Measurements from ENCODE around the gene LRRFIP1.

LRRFIP1 gene

GRCh38 chr2:237691029-237691907 is 63.9 kb downstream of the LRRFIP1 start:
- DNase-seq: no peak

- DNase-seq: peak; percentile 87 to 98
Observed at GRCh38 chr2:237691908-237692600, 64.7 kb downstream of the LRRFIP1 start.

- DNase-seq: no peak
Observed at GRCh38 chr2:237692601-237693290, 65.4 kb downstream of the LRRFIP1 start.

GRCh38 chr2:237693291-237693994 is 66.1 kb downstream of the LRRFIP1 start:
- DNase-seq: peak in 1 of 2 donors; percentile 56

GRCh38 chr2:237694415-237695194 is 67.2 kb downstream of the LRRFIP1 start:
- peak; percentile 64 to 70 for DNase-seq

- DNase-seq: peak; percentile 81 to 86
Observed at GRCh38 chr2:237695201-237695780, 67.9 kb downstream of the LRRFIP1 start.

GRCh38 chr2:237696461-237696860 is 69.1 kb downstream of the LRRFIP1 start:
- peak in 1 of 2 donors; percentile 39 for DNase-seq

GRCh38 chr2:237697586-237698357 is 70.4 kb downstream of the LRRFIP1 start:
- DNase-seq: no peak

GRCh38 chr2:237698358-237698694 is 70.9 kb downstream of the LRRFIP1 start:
- DNase-seq: no peak

- DNase-seq: no peak
Observed at GRCh38 chr2:237699870-237700511, 72.6 kb downstream of the LRRFIP1 start.

GRCh38 chr2:237700512-237701032 is 73.2 kb downstream of the LRRFIP1 start:
- peak; percentile 67 to 77 for DNase-seq

- no peak for DNase-seq
Observed at GRCh38 chr2:237701033-237701858, 73.9 kb downstream of the LRRFIP1 start.

- no peak for DNase-seq
Observed at GRCh38 chr2:237701859-237702390, 74.5 kb downstream of the LRRFIP1 start.

- DNase-seq: no peak
Observed at GRCh38 chr2:237702441-237703391, 75.3 kb downstream of the LRRFIP1 start.

- DNase-seq: peak; percentile 52 to 63
Observed at GRCh38 chr2:237704501-237705434, 77.4 kb downstream of the LRRFIP1 start.

GRCh38 chr2:237706257-237706656 is 78.9 kb downstream of the LRRFIP1 start:
- DNase-seq: no peak

- DNase-seq: no peak
Observed at GRCh38 chr2:237708065-237708398, 80.6 kb downstream of the LRRFIP1 start.
